Activated T-helper 17 cell treated with anti-CD3 and anti-CD28 coated beads, Interleukin-2, amount 50 U/mL, for 72 hours (primary cell): ENCODE results near the gene IZUMO2. TPM values are rescaled to one million over a fixed set of nuclear protein-coding genes. Genes with fewer than 3 reads are reported as not detected.
"Not testable (repeated sequence)": the region's sequence is repeated elsewhere in the genome, so short reads cannot be mapped to it uniquely, and the experiment has no call there.

Experiments
- ATAC-seq: fragments of 150-1000 bp; cut with Tn5 transposase; replicated peaks from 2 replicates; pipeline ENCODE4 v1.10.0; 2021; ENCODE audit warnings: mild to moderate bottlenecking, moderate library complexity
- H3K27ac Mint-ChIP-seq: one replicate; pipeline ENCODE4 v1.8.0; 2022; ENCODE audit warnings: mixed read lengths
- H3K27me3 Mint-ChIP-seq: one replicate; pipeline ENCODE4 v1.8.0; 2022; ENCODE audit warnings: mixed read lengths
- H3K36me3 Mint-ChIP-seq: one replicate; pipeline ENCODE4 v1.8.0; 2022; ENCODE audit warnings: low read depth, mild to moderate bottlenecking, mixed read lengths
- H3K4me1 Mint-ChIP-seq: one replicate; pipeline ENCODE4 v1.8.0; 2022; ENCODE audit warnings: mixed read lengths
- H3K4me3 Mint-ChIP-seq: one replicate; pipeline ENCODE4 v1.8.0; 2022; ENCODE audit warnings: mild to moderate bottlenecking, mixed read lengths
- H3K9me3 Mint-ChIP-seq: one replicate; pipeline ENCODE4 v1.8.0; 2022; ENCODE audit warnings: mixed read lengths
- total RNA-seq, 2 donors: library from RNA; stranded (reverse); gene quantifications; one replicate each; pipeline ENCODE4 v1.2.3, GENCODE V29; 2022

Gene IZUMO2
- total RNA-seq, 2 donors from 2014 or later, result not detected

- no peak overlapping the region for H3K4me3 Mint-ChIP-seq
- no peaks in the 10 kb centered on the region for H3K9me3 Mint-ChIP-seq
- H3K27me3 Mint-ChIP-seq, result peaks cover 16% of the 10 kb centered on the region
- no peak for ATAC-seq
- no peaks in the 10 kb centered on the region for H3K4me1 Mint-ChIP-seq
- H3K27ac Mint-ChIP-seq, result no peak overlapping the region
- H3K36me3 Mint-ChIP-seq, result no peaks in the 10 kb centered on the region
Measured at GRCh38 chr19:50173127-50173526, 10.0 kb upstream of the IZUMO2 start.

GRCh38 chr19:50172726-50173125 lies 9.6 kb upstream of the IZUMO2 start:
- ATAC-seq, result no peak
- Mint-ChIP-seq H3K9me3 (no peaks in the 10 kb centered on the region), H3K27me3 (peaks cover 16% of the 10 kb centered on the region), H3K27ac (no peak overlapping the region), H3K4me3 (no peak overlapping the region), H3K4me1 (no peaks in the 10 kb centered on the region), H3K36me3 (no peaks in the 10 kb centered on the region)

GRCh38 chr19:50171752-50172151 lies 8.7 kb upstream of the IZUMO2 start:
- Mint-ChIP-seq H3K27ac (no peak overlapping the region), H3K9me3 (no peaks in the 10 kb centered on the region), H3K4me3 (no peak overlapping the region), H3K27me3 (peaks cover 20% of the 10 kb centered on the region), H3K36me3 (no peaks in the 10 kb centered on the region), H3K4me1 (no peaks in the 10 kb centered on the region)
- ATAC-seq, result no peak

- Mint-ChIP-seq H3K27me3 (peaks cover 19% of the 10 kb centered on the region), H3K4me1 (no peaks in the 10 kb centered on the region), H3K27ac (no peak overlapping the region), H3K9me3 (no peaks in the 10 kb centered on the region), H3K36me3 (no peaks in the 10 kb centered on the region), H3K4me3 (no peak overlapping the region)
- ATAC-seq, result no peak
Measured at GRCh38 chr19:50167314-50167721, 4.2 kb upstream of the IZUMO2 start.

- no peak overlapping the region for H3K4me3 Mint-ChIP-seq
- H3K36me3 Mint-ChIP-seq, result no peaks in the 10 kb centered on the region
- H3K27me3 Mint-ChIP-seq, result peaks cover 12% of the 10 kb centered on the region
- no peak for ATAC-seq
- H3K9me3 Mint-ChIP-seq, result peaks cover 5% of the 10 kb centered on the region
- no peaks in the 10 kb centered on the region for H3K4me1 Mint-ChIP-seq
- no peak overlapping the region for H3K27ac Mint-ChIP-seq
Measured at GRCh38 chr19:50159078-50159477, 4.0 kb downstream of the IZUMO2 start.

- ATAC-seq, result no peak
- no peak overlapping the region for H3K4me3 Mint-ChIP-seq
- no peaks in the 10 kb centered on the region for H3K4me1 Mint-ChIP-seq
- H3K27me3 Mint-ChIP-seq, result peaks cover 15% of the 10 kb centered on the region
- no peak overlapping the region for H3K27ac Mint-ChIP-seq
- H3K36me3 Mint-ChIP-seq, result no peaks in the 10 kb centered on the region
- peaks cover 5% of the 10 kb centered on the region for H3K9me3 Mint-ChIP-seq
Measured at GRCh38 chr19:50158577-50158976, 4.5 kb downstream of the IZUMO2 start.

- H3K4me1 Mint-ChIP-seq, result no peaks in the 10 kb centered on the region
- H3K4me3 Mint-ChIP-seq, result no peak overlapping the region
- no peak for ATAC-seq
- H3K36me3 Mint-ChIP-seq, result no peaks in the 10 kb centered on the region
- H3K27me3 Mint-ChIP-seq, result peaks cover 23% of the 10 kb centered on the region
- H3K27ac Mint-ChIP-seq, result no peak overlapping the region
- H3K9me3 Mint-ChIP-seq, result peaks cover 5% of the 10 kb centered on the region
Measured at GRCh38 chr19:50155520-50156109, 7.5 kb downstream of the IZUMO2 start.

GRCh38 chr19:50154529-50154928 lies 8.6 kb downstream of the IZUMO2 start:
- no peak for ATAC-seq
- Mint-ChIP-seq H3K27me3 (peaks cover 27% of the 10 kb centered on the region), H3K9me3 (peaks cover 5% of the 10 kb centered on the region), H3K4me3 (no peak overlapping the region), H3K4me1 (no peaks in the 10 kb centered on the region), H3K36me3 (no peaks in the 10 kb centered on the region), H3K27ac (no peak overlapping the region)

- H3K27ac Mint-ChIP-seq, result no peak overlapping the region
- no peaks in the 10 kb centered on the region for H3K36me3 Mint-ChIP-seq
- no peak overlapping the region for H3K4me3 Mint-ChIP-seq
- H3K9me3 Mint-ChIP-seq, result peaks cover 5% of the 10 kb centered on the region
- H3K4me1 Mint-ChIP-seq, result peaks cover under 1% of the 10 kb centered on the region
- no peak for ATAC-seq
- H3K27me3 Mint-ChIP-seq, result peaks cover 30% of the 10 kb centered on the region
Measured at GRCh38 chr19:50152578-50152977, 10.5 kb downstream of the IZUMO2 start.

- Mint-ChIP-seq H3K4me3 (peak overlapping the region; percentile 72), H3K4me1 (peaks cover 5% of the 10 kb centered on the region), H3K36me3 (no peaks in the 10 kb centered on the region), H3K27me3 (peaks cover 17% of the 10 kb centered on the region), H3K27ac (no peak overlapping the region), H3K9me3 (no peaks in the 10 kb centered on the region)
- ATAC-seq, result no peak
Measured at GRCh38 chr19:50148528-50148927, 14.6 kb downstream of the IZUMO2 start.

GRCh38 chr19:50147462-50148423 lies 15.3 kb downstream of the IZUMO2 start:
- peak; percentile 93 for ATAC-seq
- peak overlapping the region; percentile 9 for H3K27ac Mint-ChIP-seq
- H3K4me3 Mint-ChIP-seq, result peak overlapping the region; percentile 72
- H3K27me3 Mint-ChIP-seq, result peaks cover 13% of the 10 kb centered on the region
- no peaks in the 10 kb centered on the region for H3K9me3 Mint-ChIP-seq
- no peaks in the 10 kb centered on the region for H3K36me3 Mint-ChIP-seq
- peaks cover 5% of the 10 kb centered on the region for H3K4me1 Mint-ChIP-seq

GRCh38 chr19:50141921-50142320 lies 21.2 kb downstream of the IZUMO2 start:
- H3K27ac Mint-ChIP-seq, H3K27me3 Mint-ChIP-seq, H3K9me3 Mint-ChIP-seq, H3K4me3 Mint-ChIP-seq, ATAC-seq, H3K36me3 Mint-ChIP-seq, H3K4me1 Mint-ChIP-seq: not testable (repeated sequence)

- ATAC-seq, H3K4me1 Mint-ChIP-seq, H3K36me3 Mint-ChIP-seq, H3K27ac Mint-ChIP-seq, H3K4me3 Mint-ChIP-seq, H3K27me3 Mint-ChIP-seq, H3K9me3 Mint-ChIP-seq: not testable (repeated sequence)
Measured at GRCh38 chr19:50140118-50140845, 22.8 kb downstream of the IZUMO2 start.

GRCh38 chr19:50136603-50137365 lies 26.3 kb downstream of the IZUMO2 start:
- not testable (repeated sequence) for H3K27ac Mint-ChIP-seq, H3K9me3 Mint-ChIP-seq, H3K4me1 Mint-ChIP-seq

More at GRCh38 chr19:50136603-50137365, 26.3 kb downstream of the IZUMO2 start:
- not testable (repeated sequence) for ATAC-seq, H3K27me3 Mint-ChIP-seq, H3K36me3 Mint-ChIP-seq, H3K4me3 Mint-ChIP-seq
